ENCODE data around the gene MALT1.

- TF ChIP-seq CTCF (IDR thresholded peaks at IDR 0.05) (no peak), POLR2A (IDR thresholded peaks at IDR 0.05) (no peak), EP300 (IDR thresholded peaks at IDR 0.05) (no peak)
Measured at GRCh38 chr18:58637946-58638345, 33.3 kb upstream of the MALT1 start.
